Measurements from ENCODE around the gene NHLRC4. TPM values are rescaled to one million over a fixed set of nuclear protein-coding genes. Genes with fewer than 3 reads are reported as not detected.

The NHLRC4 gene
- total RNA-seq, 2 donors from 2014 or later: 2.0 to 3.2 TPM

DNA sequence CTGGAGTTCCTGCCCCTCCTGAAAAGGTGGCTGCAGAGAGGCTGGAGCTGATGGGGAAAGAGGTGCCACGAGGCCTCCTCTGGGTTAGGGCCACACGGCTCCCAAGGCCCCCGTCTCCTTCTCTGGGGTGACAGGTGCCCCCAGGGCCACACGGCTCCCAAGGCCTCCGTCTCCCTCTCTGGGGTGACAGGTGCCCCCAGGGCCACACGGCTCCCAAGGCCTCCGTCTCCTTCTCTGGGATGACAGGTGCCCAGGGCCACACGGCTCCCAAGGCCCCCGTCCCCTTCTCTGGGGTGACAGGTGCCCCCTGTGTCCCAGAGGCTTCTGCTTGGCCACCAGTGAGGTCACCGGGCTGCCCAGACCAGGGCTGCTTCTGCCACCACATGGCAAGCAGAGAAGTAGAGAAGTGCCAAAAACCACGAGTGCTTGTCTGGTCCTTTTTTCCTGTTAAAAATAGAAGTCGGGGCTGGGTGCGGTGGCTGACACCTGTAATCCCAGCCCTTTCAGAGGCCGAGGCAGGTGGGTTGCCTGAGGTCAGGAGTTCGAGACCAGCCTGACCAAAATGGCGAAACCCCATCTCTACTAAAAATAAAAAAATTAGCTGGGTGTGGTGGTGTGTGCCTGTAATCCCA lies 35.2 kb upstream of the NHLRC4 start:
- no peak for DNase-seq (ENCODE audit: low spot score)
- TF ChIP-seq, protein P1, sequence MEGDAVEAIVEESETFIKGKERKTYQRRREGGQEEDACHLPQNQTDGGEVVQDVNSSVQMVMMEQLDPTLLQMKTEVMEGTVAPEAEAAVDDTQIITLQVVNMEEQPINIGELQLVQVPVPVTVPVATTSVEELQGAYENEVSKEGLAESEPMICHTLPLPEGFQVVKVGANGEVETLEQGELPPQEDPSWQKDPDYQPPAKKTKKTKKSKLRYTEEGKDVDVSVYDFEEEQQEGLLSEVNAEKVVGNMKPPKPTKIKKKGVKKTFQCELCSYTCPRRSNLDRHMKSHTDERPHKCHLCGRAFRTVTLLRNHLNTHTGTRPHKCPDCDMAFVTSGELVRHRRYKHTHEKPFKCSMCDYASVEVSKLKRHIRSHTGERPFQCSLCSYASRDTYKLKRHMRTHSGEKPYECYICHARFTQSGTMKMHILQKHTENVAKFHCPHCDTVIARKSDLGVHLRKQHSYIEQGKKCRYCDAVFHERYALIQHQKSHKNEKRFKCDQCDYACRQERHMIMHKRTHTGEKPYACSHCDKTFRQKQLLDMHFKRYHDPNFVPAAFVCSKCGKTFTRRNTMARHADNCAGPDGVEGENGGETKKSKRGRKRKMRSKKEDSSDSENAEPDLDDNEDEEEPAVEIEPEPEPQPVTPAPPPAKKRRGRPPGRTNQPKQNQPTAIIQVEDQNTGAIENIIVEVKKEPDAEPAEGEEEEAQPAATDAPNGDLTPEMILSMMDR (IDR thresholded peaks at IDR 0.05): no peak
- Histone ChIP-seq H3K27ac (no peak overlapping the region), H3K9me3 (no peaks in the 10 kb centered on the region), H3K27me3 (replicated peaks; ENCODE audit: insufficient read depth) (no peaks in the 10 kb centered on the region), H3K4me3 (no peak overlapping the region), H3K36me3 (no peaks in the 10 kb centered on the region), H3K4me1 (ENCODE audit: control insufficient read depth in 1 of 2, low read depth in 2 of 2) (peaks cover 11 to 23% of the 10 kb centered on the region in 2 donors)
- ATAC-seq (ENCODE audit: insufficient number of reproducible peaks, low FRiP score, low read depth): no peak

DNA sequence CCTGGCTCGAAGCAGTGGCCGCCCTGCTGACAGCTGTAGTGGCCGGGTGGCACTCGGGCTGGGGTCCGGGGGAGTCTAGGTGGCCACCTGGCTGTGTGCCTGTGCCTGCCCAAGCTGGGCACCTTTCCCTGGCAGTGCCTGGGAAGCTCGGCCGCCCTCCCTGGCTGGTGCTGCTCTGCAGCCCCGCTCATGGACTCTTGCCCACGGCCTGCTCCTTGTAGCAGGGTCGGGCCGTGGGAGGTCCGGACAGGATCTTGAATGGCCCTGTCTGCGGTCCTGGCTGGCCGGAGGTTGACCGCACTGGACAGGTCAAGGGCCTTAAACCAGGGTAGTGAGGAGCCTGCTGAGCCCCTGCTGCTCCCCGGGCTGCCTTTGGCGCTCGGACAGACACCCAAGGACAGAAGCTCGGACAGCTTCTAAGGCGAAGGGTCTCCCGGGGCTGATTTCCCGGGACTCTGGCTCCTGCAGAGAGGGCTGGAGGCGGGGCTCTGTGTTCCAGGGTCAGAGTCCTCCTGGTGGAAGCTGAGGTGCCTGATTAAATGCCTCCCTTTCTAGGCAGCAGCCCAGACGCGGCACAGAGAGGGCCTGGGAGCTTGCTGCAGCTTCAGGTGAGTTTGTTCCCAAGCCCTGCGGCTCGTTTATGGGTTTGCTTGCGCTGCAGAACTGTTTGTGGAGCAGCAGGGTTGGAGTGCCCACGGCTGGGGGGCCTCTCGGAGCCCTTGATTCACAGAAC lies 33.2 kb upstream of the NHLRC4 start:
- no peak overlapping the region for H3K4me3 ChIP-seq
- H3K36me3 ChIP-seq: no peaks in the 10 kb centered on the region
- no peak for DNase-seq (ENCODE audit: low spot score)
- peaks cover 8 to 18% of the 10 kb centered on the region in 2 donors for H3K4me1 ChIP-seq (ENCODE audit: control insufficient read depth in 1 of 2, low read depth in 2 of 2)
- no peak overlapping the region for H3K27ac ChIP-seq
- TF ChIP-seq, protein P1 (IDR thresholded peaks at IDR 0.05): no peak
- H3K9me3 ChIP-seq: no peaks in the 10 kb centered on the region
- ATAC-seq (ENCODE audit: insufficient number of reproducible peaks, low FRiP score, low read depth): no peak
- H3K27me3 ChIP-seq (replicated peaks; ENCODE audit: insufficient read depth): no peaks in the 10 kb centered on the region

DNA sequence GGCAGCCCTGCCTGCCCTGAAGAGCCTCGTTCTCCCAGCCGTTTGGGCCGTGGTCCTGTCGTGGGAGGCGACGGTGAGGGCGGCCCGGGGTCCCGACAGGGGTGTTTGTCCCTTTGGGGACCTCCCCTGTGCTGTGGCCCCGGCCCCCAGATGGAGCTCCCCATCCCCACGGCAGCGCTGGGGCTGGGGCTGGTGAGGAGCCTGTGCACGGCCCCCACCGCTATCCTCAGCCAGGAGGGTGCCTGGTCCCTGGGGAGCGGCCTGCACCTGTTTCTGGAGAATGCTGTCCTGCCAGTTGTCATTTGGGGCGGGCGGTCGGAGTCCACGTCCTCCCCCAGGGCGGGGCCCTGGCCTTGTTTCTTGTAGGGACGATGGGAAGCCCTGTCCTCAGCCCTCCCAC lies 32.7 kb upstream of the NHLRC4 start:
- no peak overlapping the region for H3K4me3 ChIP-seq
- DNase-seq (ENCODE audit: low spot score): no peak
- ATAC-seq (ENCODE audit: insufficient number of reproducible peaks, low FRiP score, low read depth): no peak
- TF ChIP-seq, protein P1 (IDR thresholded peaks at IDR 0.05): no peak
- H3K27ac ChIP-seq: no peak overlapping the region
- H3K36me3 ChIP-seq: no peaks in the 10 kb centered on the region
- no peaks in the 10 kb centered on the region for H3K27me3 ChIP-seq (replicated peaks; ENCODE audit: insufficient read depth)
- H3K9me3 ChIP-seq: no peaks in the 10 kb centered on the region
- peaks cover 5 to 12% of the 10 kb centered on the region in 2 donors for H3K4me1 ChIP-seq (ENCODE audit: control insufficient read depth in 1 of 2, low read depth in 2 of 2)

DNA sequence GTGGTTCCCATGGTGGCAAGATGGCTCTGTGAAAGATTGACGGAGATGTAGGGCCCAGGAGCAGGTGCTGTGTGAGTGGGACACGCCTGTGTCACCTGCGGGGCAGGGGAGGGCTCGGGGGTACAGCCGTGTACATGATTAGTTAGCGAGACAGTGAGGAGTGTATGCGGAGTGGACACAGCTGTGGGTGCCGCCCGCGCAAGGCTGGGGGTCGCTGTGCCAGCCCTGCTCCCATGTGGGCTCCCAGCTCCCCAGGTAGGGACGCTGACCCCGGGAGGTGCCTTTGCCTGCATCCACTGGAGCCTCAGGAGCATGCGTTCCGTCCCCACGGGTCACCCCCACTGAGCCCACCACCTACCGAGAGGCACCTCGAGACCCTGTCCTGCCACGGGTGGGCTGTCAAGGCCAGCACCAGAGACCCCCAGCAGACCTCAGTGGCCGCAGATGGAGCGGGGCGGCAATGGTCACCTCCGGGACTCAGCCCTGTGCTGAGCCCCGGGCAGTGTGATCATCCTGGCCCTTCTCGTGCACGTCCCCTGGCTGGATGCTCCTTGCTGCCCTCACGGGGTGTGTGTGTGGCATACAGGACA lies 31.9 kb upstream of the NHLRC4 start:
- TF ChIP-seq, protein P1 (IDR thresholded peaks at IDR 0.05): no peak
- Histone ChIP-seq H3K9me3 (no peaks in the 10 kb centered on the region), H3K27ac (no peak overlapping the region), H3K36me3 (no peaks in the 10 kb centered on the region), H3K4me3 (no peak overlapping the region), H3K27me3 (replicated peaks; ENCODE audit: insufficient read depth) (no peaks in the 10 kb centered on the region), H3K4me1 (ENCODE audit: control insufficient read depth in 1 of 2, low read depth in 2 of 2) (peaks cover 0 to 4% of the 10 kb centered on the region in 2 donors)
- DNase-seq (ENCODE audit: low spot score): no peak
- ATAC-seq (ENCODE audit: insufficient number of reproducible peaks, low FRiP score, low read depth): no peak

Data from thoracic aorta (tissue), 2 donors.